SK-N-MC (cell line): ENCODE measurements around the gene KLF12.

Experiments used
- FOXP2 ChIP-seq: optimal IDR thresholded peaks from 2 replicates; pipeline ENCODE3; 2011; ENCODE audit warnings: mild to moderate bottlenecking, moderate library complexity; ENCODE audit not compliant: insufficient read depth; ENCODE audit errors: extremely low read length, control extremely low read depth
- POLR2AphosphoS5 ChIP-seq: IDR thresholded peaks from 2 replicates; pipeline ENCODE4 v1.6.1; 2012; ENCODE audit warnings: mild to moderate bottlenecking, low read depth, low read length, borderline replicate concordance

DNA sequence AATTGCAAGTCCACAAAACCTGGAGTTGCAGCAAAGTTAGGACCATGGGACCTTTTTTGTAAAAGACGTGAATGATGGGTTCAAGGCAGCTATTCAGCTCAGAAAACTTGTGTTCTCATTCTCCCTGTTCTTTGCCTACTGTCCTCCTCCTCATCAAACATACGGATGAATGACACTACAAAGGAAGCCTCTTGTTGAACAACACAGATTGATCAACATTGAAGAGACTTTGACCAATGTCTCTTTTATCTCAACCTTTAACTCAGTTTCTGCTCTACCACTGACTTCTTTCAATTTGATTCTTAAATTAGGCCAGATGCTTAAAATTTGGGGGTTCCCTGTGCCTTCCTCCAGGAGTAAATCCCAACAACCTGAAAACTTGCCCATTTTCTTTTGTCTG, 27.9 kb upstream of the KLF12 start:
- no peak for TF ChIP-seq POLR2AphosphoS5
- TF ChIP-seq FOXP2 = no peak
